HL-60 (cell line): ENCODE data around the gene TRERF1.
A peak's percentile ranks its signal among the peaks of the same experiment; 100 is the strongest.

Experiments
- DNase-seq, 2 experiments: peaks; one replicate each; pipeline ENCODE4 v3.0.0-alpha.2; 2010 to 2020; ENCODE audit warnings: low read depth in 1 of 2, low spot score in 1 of 2
- H3K27ac ChIP-seq: fragments of 250-450 bp; sonication (Bioruptor Pico); replicated peaks from 2 replicates; pipeline ENCODE4 v1.5.1; 2020; ENCODE audit warnings: mild to moderate bottlenecking, moderate library complexity
- H3K27me3 ChIP-seq: fragments of 250-450 bp; sonication (Bioruptor Pico); 2 replicates; pipeline ENCODE4 v1.5.1; 2021; ENCODE audit warnings: mild to moderate bottlenecking, moderate library complexity; ENCODE audit not compliant: insufficient read depth, poor library complexity, severe bottlenecking
- H3K4me3 ChIP-seq: replicated peaks from 2 replicates; pipeline ENCODE4 v1.5.1; 2011; ENCODE audit warnings: mild to moderate bottlenecking, control low read depth, low read length; ENCODE audit not compliant: insufficient read depth
- GABPA ChIP-seq: IDR thresholded peaks from 2 replicates; pipeline ENCODE4 v1.6.1; 2012; ENCODE audit warnings: low read depth
- POLR2AphosphoS5 ChIP-seq: IDR thresholded peaks from 2 replicates; pipeline ENCODE4 v1.6.1; 2012; ENCODE audit warnings: low read depth
- SPI1 ChIP-seq: IDR thresholded peaks from 2 replicates; pipeline ENCODE4 v1.6.1; 2012; ENCODE audit warnings: low read depth, mild to moderate bottlenecking, borderline replicate concordance
- TF ChIP-seq, protein P1 (sequence below): IDR thresholded peaks from one replicate; pipeline ENCODE4 v1.5.1; 2011; ENCODE audit warnings: low read length, control low read depth, inconsistent platforms; ENCODE audit not compliant: insufficient read depth
- TF ChIP-seq, protein P2 (sequence below): IDR thresholded peaks from 2 replicates; pipeline ENCODE4 v1.6.1; 2012; ENCODE audit warnings: low read depth; ENCODE audit not compliant: insufficient replicate concordance

The TRERF1 gene

DNA sequence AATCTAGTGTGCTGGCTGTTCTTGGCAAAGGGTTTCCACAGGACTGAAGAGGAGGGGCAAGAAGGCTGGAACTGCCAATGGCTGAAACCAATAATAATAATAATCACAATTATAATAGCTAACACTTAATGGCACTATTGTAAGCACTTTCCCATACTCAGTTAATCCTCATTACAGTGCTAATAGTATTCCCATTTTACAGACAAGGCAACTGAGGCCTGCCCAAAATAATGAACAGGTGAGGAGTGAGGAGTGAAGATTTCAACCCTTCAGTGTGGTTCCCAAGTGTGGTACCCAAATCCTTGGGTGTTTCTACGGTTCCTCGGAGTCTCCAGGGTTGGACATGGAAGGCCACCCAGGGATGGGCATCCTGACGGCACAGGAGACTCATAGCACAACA is 69.9 kb downstream of the TRERF1 start:
- H3K4me3 ChIP-seq, result no peak overlapping the region
- H3K27me3 ChIP-seq, result no peaks in the 10 kb centered on the region
- no peak for TF ChIP-seq POLR2AphosphoS5
- TF ChIP-seq, protein P1, sequence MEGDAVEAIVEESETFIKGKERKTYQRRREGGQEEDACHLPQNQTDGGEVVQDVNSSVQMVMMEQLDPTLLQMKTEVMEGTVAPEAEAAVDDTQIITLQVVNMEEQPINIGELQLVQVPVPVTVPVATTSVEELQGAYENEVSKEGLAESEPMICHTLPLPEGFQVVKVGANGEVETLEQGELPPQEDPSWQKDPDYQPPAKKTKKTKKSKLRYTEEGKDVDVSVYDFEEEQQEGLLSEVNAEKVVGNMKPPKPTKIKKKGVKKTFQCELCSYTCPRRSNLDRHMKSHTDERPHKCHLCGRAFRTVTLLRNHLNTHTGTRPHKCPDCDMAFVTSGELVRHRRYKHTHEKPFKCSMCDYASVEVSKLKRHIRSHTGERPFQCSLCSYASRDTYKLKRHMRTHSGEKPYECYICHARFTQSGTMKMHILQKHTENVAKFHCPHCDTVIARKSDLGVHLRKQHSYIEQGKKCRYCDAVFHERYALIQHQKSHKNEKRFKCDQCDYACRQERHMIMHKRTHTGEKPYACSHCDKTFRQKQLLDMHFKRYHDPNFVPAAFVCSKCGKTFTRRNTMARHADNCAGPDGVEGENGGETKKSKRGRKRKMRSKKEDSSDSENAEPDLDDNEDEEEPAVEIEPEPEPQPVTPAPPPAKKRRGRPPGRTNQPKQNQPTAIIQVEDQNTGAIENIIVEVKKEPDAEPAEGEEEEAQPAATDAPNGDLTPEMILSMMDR, result no peak
- no peak for TF ChIP-seq GABPA
- TF ChIP-seq, protein P2, sequence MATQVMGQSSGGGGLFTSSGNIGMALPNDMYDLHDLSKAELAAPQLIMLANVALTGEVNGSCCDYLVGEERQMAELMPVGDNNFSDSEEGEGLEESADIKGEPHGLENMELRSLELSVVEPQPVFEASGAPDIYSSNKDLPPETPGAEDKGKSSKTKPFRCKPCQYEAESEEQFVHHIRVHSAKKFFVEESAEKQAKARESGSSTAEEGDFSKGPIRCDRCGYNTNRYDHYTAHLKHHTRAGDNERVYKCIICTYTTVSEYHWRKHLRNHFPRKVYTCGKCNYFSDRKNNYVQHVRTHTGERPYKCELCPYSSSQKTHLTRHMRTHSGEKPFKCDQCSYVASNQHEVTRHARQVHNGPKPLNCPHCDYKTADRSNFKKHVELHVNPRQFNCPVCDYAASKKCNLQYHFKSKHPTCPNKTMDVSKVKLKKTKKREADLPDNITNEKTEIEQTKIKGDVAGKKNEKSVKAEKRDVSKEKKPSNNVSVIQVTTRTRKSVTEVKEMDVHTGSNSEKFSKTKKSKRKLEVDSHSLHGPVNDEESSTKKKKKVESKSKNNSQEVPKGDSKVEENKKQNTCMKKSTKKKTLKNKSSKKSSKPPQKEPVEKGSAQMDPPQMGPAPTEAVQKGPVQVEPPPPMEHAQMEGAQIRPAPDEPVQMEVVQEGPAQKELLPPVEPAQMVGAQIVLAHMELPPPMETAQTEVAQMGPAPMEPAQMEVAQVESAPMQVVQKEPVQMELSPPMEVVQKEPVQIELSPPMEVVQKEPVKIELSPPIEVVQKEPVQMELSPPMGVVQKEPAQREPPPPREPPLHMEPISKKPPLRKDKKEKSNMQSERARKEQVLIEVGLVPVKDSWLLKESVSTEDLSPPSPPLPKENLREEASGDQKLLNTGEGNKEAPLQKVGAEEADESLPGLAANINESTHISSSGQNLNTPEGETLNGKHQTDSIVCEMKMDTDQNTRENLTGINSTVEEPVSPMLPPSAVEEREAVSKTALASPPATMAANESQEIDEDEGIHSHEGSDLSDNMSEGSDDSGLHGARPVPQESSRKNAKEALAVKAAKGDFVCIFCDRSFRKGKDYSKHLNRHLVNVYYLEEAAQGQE, result no peak
- no peak for TF ChIP-seq SPI1
- no peak overlapping the region for H3K27ac ChIP-seq
- DNase-seq, result no peak

DNA sequence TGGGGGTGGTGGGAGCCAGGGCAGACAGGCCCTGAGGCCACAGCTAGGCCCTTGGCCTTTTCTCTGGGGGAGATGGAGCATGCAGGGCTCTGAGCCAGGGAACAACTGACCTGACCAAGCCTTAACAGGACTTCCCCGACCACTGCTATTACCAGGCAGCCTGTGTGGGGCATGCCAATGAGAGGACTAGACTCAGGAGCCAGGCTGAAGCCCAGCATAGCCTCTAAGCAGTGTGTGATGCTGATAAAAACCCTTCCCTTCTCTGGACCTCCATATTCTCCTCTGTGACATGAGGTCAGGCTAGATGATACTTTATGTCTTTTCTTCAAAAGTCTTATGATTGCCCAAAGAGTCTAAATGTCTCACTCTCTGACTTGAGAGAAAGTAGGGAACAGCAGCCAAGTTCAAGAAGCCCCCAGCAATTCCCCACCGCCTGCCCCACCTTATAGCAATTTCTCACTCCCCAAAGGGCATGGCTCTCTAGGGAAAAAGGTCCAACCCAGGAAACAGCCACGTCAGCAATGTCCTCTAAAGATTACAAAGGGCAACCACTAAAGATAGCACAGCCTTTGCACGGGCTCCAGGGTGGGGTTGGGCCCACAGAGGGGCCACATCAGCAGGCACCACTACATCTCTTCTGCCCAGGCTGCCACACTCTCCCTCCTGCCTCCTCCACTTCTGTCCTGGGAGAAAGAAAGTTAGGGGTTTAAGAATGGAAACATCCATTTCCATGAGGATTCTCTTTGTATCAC is 71.3 kb downstream of the TRERF1 start:
- TF ChIP-seq GABPA (no peak), POLR2AphosphoS5 (no peak), SPI1 (no peak)
- TF ChIP-seq, protein P2, result no peak
- TF ChIP-seq, protein P1, result no peak
- no peaks in the 10 kb centered on the region for H3K27me3 ChIP-seq
- no peak overlapping the region for H3K4me3 ChIP-seq
- H3K27ac ChIP-seq, result no peak overlapping the region; the same call in 1 of the 2 replicates
- DNase-seq, result no peak

DNA sequence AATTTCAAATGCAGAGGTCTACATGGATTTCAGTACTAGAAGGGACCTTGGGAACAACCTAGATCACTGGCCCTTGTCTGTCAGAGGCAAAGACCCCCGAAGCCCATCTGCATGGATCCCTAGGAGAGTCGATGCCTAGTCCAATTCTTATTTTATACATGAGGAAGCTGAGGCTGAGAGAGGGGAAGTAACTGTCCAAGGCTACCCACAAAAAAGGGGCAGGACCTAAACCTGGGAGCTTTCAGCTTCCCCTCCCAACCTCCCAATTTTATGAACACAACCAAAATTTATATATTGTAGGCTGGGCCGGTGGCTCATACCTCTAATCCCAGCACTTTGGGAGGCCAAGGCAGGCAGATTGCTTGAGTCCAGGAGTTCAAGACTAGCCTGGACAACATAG is 73.2 kb downstream of the TRERF1 start:
- Histone ChIP-seq H3K27ac (no peak overlapping the region; the same call in 1 of the 2 replicates), H3K27me3 (no peaks in the 10 kb centered on the region), H3K4me3 (no peak overlapping the region)
- TF ChIP-seq SPI1 (peak; percentile 91; the same call in 1 of the 2 replicates), GABPA (no peak), POLR2AphosphoS5 (no peak)
- TF ChIP-seq, protein P1, result no peak
- TF ChIP-seq, protein P2, result no peak
- peak in 1 of 2 experiments; percentile 76 for DNase-seq
